DND-41 (cell line): ENCODE data around the gene LPCAT3.
A peak's percentile ranks its signal among the peaks of the same experiment; 100 is the strongest.
"Not testable (repeated sequence)": the region's sequence is repeated elsewhere in the genome, so short reads cannot be mapped to it uniquely, and the experiment has no call there.

Experiments used
- ATAC-seq: fragments of 200-7000 bp; cut with Tn5 transposase; 3 replicates; pipeline ENCODE4 v1.9.1; 2021; ENCODE audit warnings: low read depth; ENCODE audit not compliant: insufficient read depth
- DNase-seq: peaks from one replicate; pipeline ENCODE4 v3.0.0-alpha.2; 2020
- H2AFZ ChIP-seq: 2 replicates; pipeline ENCODE4 v1.6.0; 2012; ENCODE audit warnings: low read depth, low read length
- H3K27ac ChIP-seq: 2 replicates; pipeline ENCODE4 v1.5.1; 2012; ENCODE audit warnings: low read length, inconsistent platforms
- H3K27me3 ChIP-seq: fragments of 200-600 bp; sonication (generic); 2 replicates; pipeline ENCODE4 v1.6.0; 2012; ENCODE audit warnings: low read length, mild to moderate bottlenecking, inconsistent platforms; ENCODE audit not compliant: insufficient read depth, poor library complexity
- H3K36me3 ChIP-seq: 2 replicates; pipeline ENCODE4 v1.5.1; 2012; ENCODE audit warnings: low read length, inconsistent platforms; ENCODE audit not compliant: insufficient read depth
- H3K4me1 ChIP-seq: 2 replicates; pipeline ENCODE4 v1.5.1; 2012; ENCODE audit warnings: mild to moderate bottlenecking, low read length; ENCODE audit not compliant: insufficient read depth
- H3K4me2 ChIP-seq: 2 replicates; pipeline ENCODE4 v1.6.0; 2012; ENCODE audit warnings: mild to moderate bottlenecking, moderate library complexity, low read length, inconsistent platforms; ENCODE audit not compliant: insufficient read depth
- H3K4me3 ChIP-seq, 2 experiments: fragments of 200-600 bp in 1 of 2; shearing (Covaris generic) in 1 of 2; 2 replicates each; pipeline ENCODE4 v1.5.1; 2012 to 2016; ENCODE audit warnings: inconsistent platforms in 2 of 2, low read length in 2 of 2, mild to moderate bottlenecking in 2 of 2, low read depth in 1 of 2, moderate library complexity in 1 of 2
- H3K79me2 ChIP-seq: 2 replicates; pipeline ENCODE4 v1.6.0; 2012; ENCODE audit warnings: low read length, inconsistent platforms; ENCODE audit not compliant: insufficient read depth
- H3K9ac ChIP-seq: 2 replicates; pipeline ENCODE4 v1.6.0; 2012; ENCODE audit warnings: low read depth, mild to moderate bottlenecking, inconsistent platforms, low read length, moderate library complexity
- H3K9me3 ChIP-seq: 2 replicates; pipeline ENCODE4 v1.5.1; 2012; ENCODE audit warnings: low read length, moderate library complexity, mild to moderate bottlenecking, inconsistent platforms; ENCODE audit not compliant: insufficient read depth, severe bottlenecking
- H4K20me1 ChIP-seq: 2 replicates; pipeline ENCODE4 v1.6.0; 2012; ENCODE audit warnings: low read length; ENCODE audit not compliant: insufficient read depth
- EZH2 ChIP-seq: IDR thresholded peaks from 3 replicates; pipeline ENCODE4 v1.6.1; 2012; ENCODE audit warnings: borderline replicate concordance, low read depth, mild to moderate bottlenecking, moderate library complexity, low read length, inconsistent platforms; ENCODE audit not compliant: severe bottlenecking
- TF ChIP-seq, protein P1 (sequence below): IDR thresholded peaks from 2 replicates; pipeline ENCODE4 v1.5.1; 2012; ENCODE audit warnings: borderline replicate concordance, low read length, moderate library complexity, mild to moderate bottlenecking; ENCODE audit not compliant: poor library complexity, severe bottlenecking; ENCODE audit errors: extremely low read depth

The LPCAT3 gene

DNA sequence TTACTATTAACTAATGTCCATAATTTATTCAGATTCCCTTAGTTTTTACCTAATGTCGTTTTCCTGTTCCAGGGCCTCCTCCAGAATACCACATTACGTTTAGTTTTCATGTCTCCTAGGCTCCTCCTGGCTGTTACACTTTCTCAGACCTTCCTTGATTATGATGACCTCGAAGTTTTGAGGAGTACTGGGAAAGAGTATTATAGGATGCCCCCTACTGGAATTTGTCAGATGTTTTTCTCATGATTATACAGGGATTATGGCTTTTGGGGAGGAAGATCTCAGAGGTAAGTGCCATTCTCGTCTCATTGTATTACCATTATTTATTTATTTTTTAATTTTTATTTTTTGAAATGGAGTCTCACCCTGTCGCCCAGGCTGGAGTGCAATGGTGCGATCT is 24.6 kb upstream of the LPCAT3 start:
- Histone ChIP-seq H4K20me1 (no peaks in the 10 kb centered on the region), H3K4me3 (no peak overlapping the region), H3K9me3 (no peaks in the 10 kb centered on the region), H3K4me1 (peaks cover 28% of the 10 kb centered on the region), H3K9ac (no peak overlapping the region), H3K36me3 (no peaks in the 10 kb centered on the region), H3K79me2 (no peaks in the 10 kb centered on the region), H3K4me2 (no peak overlapping the region), H2AFZ (no peak overlapping the region), H3K27me3 (peaks cover 4% of the 10 kb centered on the region), H3K27ac (no peak overlapping the region)
- no peak for TF ChIP-seq EZH2
- TF ChIP-seq, protein P1, sequence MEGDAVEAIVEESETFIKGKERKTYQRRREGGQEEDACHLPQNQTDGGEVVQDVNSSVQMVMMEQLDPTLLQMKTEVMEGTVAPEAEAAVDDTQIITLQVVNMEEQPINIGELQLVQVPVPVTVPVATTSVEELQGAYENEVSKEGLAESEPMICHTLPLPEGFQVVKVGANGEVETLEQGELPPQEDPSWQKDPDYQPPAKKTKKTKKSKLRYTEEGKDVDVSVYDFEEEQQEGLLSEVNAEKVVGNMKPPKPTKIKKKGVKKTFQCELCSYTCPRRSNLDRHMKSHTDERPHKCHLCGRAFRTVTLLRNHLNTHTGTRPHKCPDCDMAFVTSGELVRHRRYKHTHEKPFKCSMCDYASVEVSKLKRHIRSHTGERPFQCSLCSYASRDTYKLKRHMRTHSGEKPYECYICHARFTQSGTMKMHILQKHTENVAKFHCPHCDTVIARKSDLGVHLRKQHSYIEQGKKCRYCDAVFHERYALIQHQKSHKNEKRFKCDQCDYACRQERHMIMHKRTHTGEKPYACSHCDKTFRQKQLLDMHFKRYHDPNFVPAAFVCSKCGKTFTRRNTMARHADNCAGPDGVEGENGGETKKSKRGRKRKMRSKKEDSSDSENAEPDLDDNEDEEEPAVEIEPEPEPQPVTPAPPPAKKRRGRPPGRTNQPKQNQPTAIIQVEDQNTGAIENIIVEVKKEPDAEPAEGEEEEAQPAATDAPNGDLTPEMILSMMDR, result peak; percentile 48
- no peak for ATAC-seq
- DNase-seq, result no peak

DNA sequence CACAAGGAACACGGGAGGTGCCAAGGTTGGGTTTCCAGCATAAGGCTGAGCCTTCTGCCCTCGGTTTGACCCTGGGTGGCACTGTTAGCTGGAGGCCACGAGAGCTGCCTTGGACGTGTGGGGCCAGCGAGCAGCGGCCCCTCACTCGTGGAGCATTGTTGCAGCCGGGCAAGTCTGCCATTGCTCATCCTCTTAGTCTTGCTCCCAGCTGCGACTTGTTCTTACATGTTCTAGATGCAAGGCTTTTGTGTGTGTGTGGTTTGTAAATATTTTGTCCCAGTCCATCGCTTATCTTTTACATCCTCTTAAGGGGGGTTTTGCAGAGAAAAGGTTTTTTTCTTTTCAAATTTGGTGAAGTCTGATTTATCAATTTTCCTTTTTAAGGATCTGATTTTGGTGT is 21.1 kb upstream of the LPCAT3 start:
- no peaks in the 10 kb centered on the region for H3K9me3 ChIP-seq
- no peak for DNase-seq
- H3K4me1 ChIP-seq, result peaks cover 19% of the 10 kb centered on the region
- peaks cover 4% of the 10 kb centered on the region for H3K27me3 ChIP-seq
- peak overlapping the region in 1 of 2 experiments; percentile 54; a peak in 3 of 4 replicates for H3K4me3 ChIP-seq
- peak overlapping the region; percentile 67 for H3K4me2 ChIP-seq
- peak overlapping the region; percentile 75 for H2AFZ ChIP-seq
- H3K9ac ChIP-seq, result peak overlapping the region; percentile 54
- H3K36me3 ChIP-seq, result no peaks in the 10 kb centered on the region
- no peak for TF ChIP-seq EZH2
- TF ChIP-seq, protein P1, result no peak
- ATAC-seq, result no peak
- no peaks in the 10 kb centered on the region for H4K20me1 ChIP-seq
- H3K79me2 ChIP-seq, result no peaks in the 10 kb centered on the region
- peak overlapping the region; percentile 12; the same call in 1 of the 2 replicates for H3K27ac ChIP-seq

GRCh38 chr12:7038591-7038990 is 20.3 kb upstream of the LPCAT3 start:
- DNase-seq, result peak; percentile 79
- H3K4me2 ChIP-seq, result peak overlapping the region; percentile 67
- H3K4me3 ChIP-seq, result peak overlapping the region; percentile 3 to 54; a peak in 3 of 4 replicates
- no peaks in the 10 kb centered on the region for H4K20me1 ChIP-seq
- TF ChIP-seq, protein P1, result no peak
- TF ChIP-seq EZH2, result no peak
- H3K79me2 ChIP-seq, result no peaks in the 10 kb centered on the region
- peaks cover 4% of the 10 kb centered on the region for H3K27me3 ChIP-seq
- H3K9me3 ChIP-seq, result no peaks in the 10 kb centered on the region
- peak overlapping the region; percentile 54 for H3K9ac ChIP-seq
- H3K27ac ChIP-seq, result peak overlapping the region; percentile 67
- peak; percentile 89 for ATAC-seq
- H3K36me3 ChIP-seq, result no peaks in the 10 kb centered on the region
- H3K4me1 ChIP-seq, result peaks cover 19% of the 10 kb centered on the region
- peak overlapping the region; percentile 75 for H2AFZ ChIP-seq

- H3K4me1 ChIP-seq, result peaks cover 19% of the 10 kb centered on the region
- ATAC-seq, H3K9ac ChIP-seq, DNase-seq, H3K36me3 ChIP-seq, H3K27ac ChIP-seq, H3K9me3 ChIP-seq, H4K20me1 ChIP-seq, H3K4me3 ChIP-seq, H3K27me3 ChIP-seq, H2AFZ ChIP-seq, H3K4me2 ChIP-seq, H3K79me2 ChIP-seq: not testable (repeated sequence)
These were observed 19.1 kb upstream of the LPCAT3 start for GRCh38 chr12:7037411-7037810.
